Thyroid gland (tissue), 4 donors: ENCODE measurements around the gene DENND4A. TPM values are rescaled to one million over a fixed set of nuclear protein-coding genes. Genes with fewer than 3 reads are reported as not detected.

Experiments
- DNase-seq, 2 donors: peaks; one replicate each; pipeline ENCODE4 v3.0.0-alpha.2; 2019
- H3K27ac ChIP-seq, 3 donors: fragments of 200-600 bp; sonication (generic); 1 replicate in 2 of 3; 2 replicates in 1 of 3; pipeline ENCODE4 v1.5.1; 2016 to 2019; ENCODE audit warnings: mild to moderate bottlenecking in 1 of 3, moderate library complexity in 1 of 3
- H3K27me3 ChIP-seq: fragments of 200-600 bp; sonication (generic); one replicate; pipeline ENCODE4 v1.5.1; 2019
- H3K36me3 ChIP-seq, 2 donors: fragments of 200-600 bp; sonication (generic); one replicate each; pipeline ENCODE4 v1.5.1; 2016 to 2019
- H3K4me1 ChIP-seq, 2 donors: fragments of 200-600 bp; sonication (generic); one replicate each; pipeline ENCODE4 v1.5.1; 2017 to 2019
- H3K4me3 ChIP-seq, 3 donors: fragments of 200-600 bp; sonication (generic); replicated peaks in 1 of 3; 1 replicate in 2 of 3; 2 replicates in 1 of 3; pipeline ENCODE4 v1.5.1; 2016; ENCODE audit warnings: mild to moderate bottlenecking in 1 of 3
- H3K9me3 ChIP-seq: fragments of 200-600 bp; sonication (generic); one replicate; pipeline ENCODE4 v1.5.1; 2017
- POLR2A ChIP-seq, 2 donors: fragments of 450-650 bp; IDR thresholded peaks; one replicate each; pipeline ENCODE4 v1.6.1; 2017; ENCODE audit warnings: antibody characterized with exemption in 2 of 2, mild to moderate bottlenecking in 2 of 2, moderate library complexity in 1 of 2
- WGBS, 2 donors: methylation state at CpG; one replicate each; pipeline ENCODE4 v1.1.5; 2017; 5-methylcytosine and 5-hydroxymethylcytosine counted together
- intact Hi-C: fragments of 100-400 bp; cut with DNase I; formaldehyde crosslinking; loops from one replicate; pipeline ENCODE4 v1.15.1; 2023
- total RNA-seq, 4 donors: library from RNA; depleted of rRNA; stranded (reverse); fragments of >200 nt; gene quantifications; one replicate each; pipeline ENCODE4 v1.2.3, GENCODE V29; 2016
- TF ChIP-seq, protein P1 (sequence below), 6 experiments: fragments of 200-600 bp in 3 of 6; fragments of 450-650 bp in 3 of 6; sonication (generic) in 3 of 6; IDR thresholded peaks; one replicate each; pipeline ENCODE4 v1.5.1; 2016 to 2019; ENCODE audit warnings: antibody characterized with exemption in 6 of 6, mild to moderate bottlenecking in 2 of 6, inconsistent platforms in 1 of 6, moderate library complexity in 1 of 6

DENND4A gene
- total RNA-seq, 4 donors from 2014 or later = 37.5 to 79.9 (median 45.7) TPM

DNA sequence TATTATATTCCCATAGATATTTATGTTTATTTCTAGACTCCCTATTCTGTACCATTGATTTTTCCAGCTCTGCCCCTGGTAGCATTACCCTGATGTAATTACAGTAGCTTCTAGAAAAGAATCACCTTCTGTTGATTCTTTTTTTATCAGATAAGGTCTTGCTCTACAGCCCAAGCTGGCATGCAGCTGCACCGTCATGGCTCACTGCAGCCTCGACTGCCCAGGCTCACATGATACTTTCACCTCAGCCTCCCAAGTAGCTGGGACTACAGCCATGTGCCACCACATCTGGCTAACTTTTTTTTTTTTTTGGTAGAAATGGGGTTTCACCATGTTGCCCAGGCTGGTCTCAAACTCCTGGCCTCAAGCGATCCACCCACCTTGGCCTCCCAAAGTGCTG, 128.6 kb downstream of the DENND4A start:
- intact Hi-C loops = no loop called here
- H3K4me1 ChIP-seq = no peaks in the 10 kb centered on the region
- TF ChIP-seq, protein P1, sequence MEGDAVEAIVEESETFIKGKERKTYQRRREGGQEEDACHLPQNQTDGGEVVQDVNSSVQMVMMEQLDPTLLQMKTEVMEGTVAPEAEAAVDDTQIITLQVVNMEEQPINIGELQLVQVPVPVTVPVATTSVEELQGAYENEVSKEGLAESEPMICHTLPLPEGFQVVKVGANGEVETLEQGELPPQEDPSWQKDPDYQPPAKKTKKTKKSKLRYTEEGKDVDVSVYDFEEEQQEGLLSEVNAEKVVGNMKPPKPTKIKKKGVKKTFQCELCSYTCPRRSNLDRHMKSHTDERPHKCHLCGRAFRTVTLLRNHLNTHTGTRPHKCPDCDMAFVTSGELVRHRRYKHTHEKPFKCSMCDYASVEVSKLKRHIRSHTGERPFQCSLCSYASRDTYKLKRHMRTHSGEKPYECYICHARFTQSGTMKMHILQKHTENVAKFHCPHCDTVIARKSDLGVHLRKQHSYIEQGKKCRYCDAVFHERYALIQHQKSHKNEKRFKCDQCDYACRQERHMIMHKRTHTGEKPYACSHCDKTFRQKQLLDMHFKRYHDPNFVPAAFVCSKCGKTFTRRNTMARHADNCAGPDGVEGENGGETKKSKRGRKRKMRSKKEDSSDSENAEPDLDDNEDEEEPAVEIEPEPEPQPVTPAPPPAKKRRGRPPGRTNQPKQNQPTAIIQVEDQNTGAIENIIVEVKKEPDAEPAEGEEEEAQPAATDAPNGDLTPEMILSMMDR (IDR thresholded peaks at IDR 0.05) = no peak
- no peak for TF ChIP-seq POLR2A (IDR thresholded peaks at IDR 0.05)
- DNase-seq = peak; percentile 45 to 49
- H3K36me3 ChIP-seq = peaks cover 3 to 17% of the 10 kb centered on the region in 2 donors
- H3K27me3 ChIP-seq = no peaks in the 10 kb centered on the region
- no peak overlapping the region for H3K4me3 ChIP-seq
- H3K27ac ChIP-seq = no peak overlapping the region
- H3K9me3 ChIP-seq = no peaks in the 10 kb centered on the region
- WGBS, 2 donors = 75 to 82% methylated on average over 3 of the region's 3 CpGs

GRCh38 chr15:65660927-65661326, 131.2 kb downstream of the DENND4A start:
- WGBS, 2 donors = 93 to 99% methylated on average over 2 of the region's 2 CpGs
- Histone ChIP-seq H3K36me3 (peaks cover 12 to 19% of the 10 kb centered on the region in 2 donors), H3K27me3 (no peaks in the 10 kb centered on the region), H3K4me1 (no peaks in the 10 kb centered on the region), H3K27ac (no peak overlapping the region), H3K9me3 (no peaks in the 10 kb centered on the region), H3K4me3 (no peak overlapping the region)
- TF ChIP-seq POLR2A (IDR thresholded peaks at IDR 0.05) = no peak
- TF ChIP-seq, protein P1 (IDR thresholded peaks at IDR 0.05) = no peak
- intact Hi-C loops = no loop called here
- no peak for DNase-seq

GRCh38 chr15:65659502-65660052, 132.5 kb downstream of the DENND4A start:
- intact Hi-C loops = no loop called here
- no peaks in the 10 kb centered on the region for H3K4me1 ChIP-seq
- H3K4me3 ChIP-seq = no peak overlapping the region
- 92 to 94% methylated on average over 4 of the region's 4 CpGs for WGBS, 2 donors
- H3K27me3 ChIP-seq = no peaks in the 10 kb centered on the region
- TF ChIP-seq, protein P1 (IDR thresholded peaks at IDR 0.05) = no peak
- no peak for TF ChIP-seq POLR2A (IDR thresholded peaks at IDR 0.05)
- DNase-seq = no peak
- no peaks in the 10 kb centered on the region for H3K9me3 ChIP-seq
- no peak overlapping the region for H3K27ac ChIP-seq
- peaks cover 12 to 13% of the 10 kb centered on the region in 2 donors for H3K36me3 ChIP-seq

DNA sequence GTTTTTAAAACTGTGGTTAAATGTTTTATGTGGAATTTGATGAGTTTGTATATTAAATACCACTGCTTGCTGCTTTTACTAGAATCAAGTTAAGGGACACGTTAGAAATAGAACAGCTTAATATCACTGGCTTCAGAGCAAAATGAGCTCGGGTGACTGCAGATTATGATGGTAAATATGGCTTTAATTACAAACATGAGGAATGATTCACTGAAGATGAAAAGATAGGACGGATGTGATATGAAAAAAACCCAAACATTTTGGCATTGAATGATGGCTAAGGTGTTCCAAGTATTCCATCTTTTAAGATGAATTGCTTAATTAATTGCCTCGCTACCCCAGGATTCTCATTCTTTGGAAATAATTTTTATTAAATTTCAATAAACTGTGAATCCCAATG, 136.6 kb downstream of the DENND4A start:
- peaks cover 8 to 10% of the 10 kb centered on the region in 2 donors for H3K36me3 ChIP-seq
- H3K27ac ChIP-seq = no peak overlapping the region
- H3K9me3 ChIP-seq = no peaks in the 10 kb centered on the region
- no peak overlapping the region for H3K4me3 ChIP-seq
- TF ChIP-seq, protein P1 (IDR thresholded peaks at IDR 0.05) = no peak
- no peak for TF ChIP-seq POLR2A (IDR thresholded peaks at IDR 0.05)
- 82 to 84% methylated on average over 4 of the region's 4 CpGs for WGBS, 2 donors
- peaks cover 0 to 10% of the 10 kb centered on the region in 2 donors for H3K4me1 ChIP-seq
- no peaks in the 10 kb centered on the region for H3K27me3 ChIP-seq
- no peak for DNase-seq
- intact Hi-C loops = no loop called here

GRCh38 chr15:65655026-65655425, 137.1 kb downstream of the DENND4A start:
- TF ChIP-seq, protein P1 (IDR thresholded peaks at IDR 0.05) = no peak
- no peak for TF ChIP-seq POLR2A (IDR thresholded peaks at IDR 0.05)
- WGBS, 2 donors = 89 to 100% methylated on average over 1 of the region's 1 CpG
- intact Hi-C loops = no loop called here

More at GRCh38 chr15:65655026-65655425, 137.1 kb downstream of the DENND4A start:
- Histone ChIP-seq H3K27ac (no peak overlapping the region), H3K36me3 (peaks cover 8 to 10% of the 10 kb centered on the region in 2 donors), H3K4me3 (no peak overlapping the region), H3K4me1 (peaks cover 0 to 10% of the 10 kb centered on the region in 2 donors), H3K27me3 (no peaks in the 10 kb centered on the region), H3K9me3 (no peaks in the 10 kb centered on the region)
- DNase-seq = no peak
